Left lung (tissue), 10 donors: ENCODE measurements around the gene OTOA. TPM values are rescaled to one million over a fixed set of nuclear protein-coding genes. Genes with fewer than 3 reads are reported as not detected.
"Not testable (repeated sequence)": the region's sequence is repeated elsewhere in the genome, so short reads cannot be mapped to it uniquely, and the experiment has no call there.

Experiments
- ATAC-seq: fragments of 200-7000 bp; cut with Tn5 transposase; one replicate; pipeline ENCODE4 v1.9.1; 2020; ENCODE audit warnings: moderate library complexity
- DNase-seq, 4 donors: peaks; one replicate each; pipeline ENCODE4 v3.0.0-alpha.2; 2013 to 2020
- H3K27ac ChIP-seq, 2 donors: fragments of 200-600 bp; sonication (generic) in 1 of 2; one replicate each; pipeline versions ENCODE4 v1.5.0 to v1.8.0; 2020 to 2021
- H3K27me3 ChIP-seq, 2 donors: fragments of 200-600 bp; sonication (generic) in 1 of 2; one replicate each; pipeline versions ENCODE4 v1.5.0 to v1.8.0; 2020 to 2021
- H3K36me3 ChIP-seq, 2 donors: fragments of 200-600 bp; sonication (generic) in 1 of 2; one replicate each; pipeline versions ENCODE4 v1.5.0 to v1.8.0; 2020 to 2021
- H3K4me1 ChIP-seq, 2 donors: fragments of 200-600 bp; one replicate each; pipeline ENCODE4 v1.8.0; 2021
- H3K4me3 ChIP-seq, 2 donors: fragments of 200-600 bp; sonication (generic) in 1 of 2; one replicate each; pipeline versions ENCODE4 v1.5.0 to v1.8.0; 2020 to 2021; ENCODE audit warnings: mild to moderate bottlenecking in 1 of 2
- H3K9me3 ChIP-seq, 2 donors: fragments of 200-600 bp; sonication (generic) in 1 of 2; one replicate each; pipeline versions ENCODE4 v1.5.0 to v1.8.0; 2020 to 2021
- CTCF ChIP-seq, 2 donors: fragments of 200-600 bp; sonication (generic) in 1 of 2; IDR thresholded peaks; one replicate each; pipeline versions ENCODE4 v1.5.0 to v1.8.0; 2021; ENCODE audit warnings: antibody characterized with exemption in 2 of 2
- intact Hi-C, 2 donors: fragments of 100-400 bp; cut with DNase I; formaldehyde crosslinking; loops; one replicate each; pipeline versions ENCODE4 v1.11.2 to v1.14.2; 2022
- polyA plus RNA-seq, 6 donors: library from polyadenylated mRNA; unstranded; fragments of 120-200 nt; gene quantifications; one replicate each; pipeline ENCODE4 v1.2.1, GENCODE V29; 2013; ENCODE audit not compliant: insufficient read length in 6 of 6
- total RNA-seq, 2 donors: library from RNA; stranded (reverse); fragmentation: NEBNext Ultra II Directional; extraction: Animal tissue kit (Norgen Biotek cat#: 25700); gene quantifications; one replicate each; pipeline ENCODE4 v1.2.1, GENCODE V29; 2021
- donor health status: DM: no; HTN: yes; CAD: no.
- donor health status: DM: no; HTN: no; CAD: no.

Gene OTOA
- total and polyA plus RNA-seq, 8 donors, result 0.06 to 1.1 (median 0.10) TPM; not detected in 1

- Histone ChIP-seq H3K27me3 (peaks cover 0 to 8% of the 10 kb centered on the region in 2 donors), H3K4me3 (no peak overlapping the region), H3K9me3 (no peaks in the 10 kb centered on the region), H3K4me1 (no peaks in the 10 kb centered on the region), H3K27ac (no peak overlapping the region), H3K36me3 (no peaks in the 10 kb centered on the region)
- intact Hi-C loops, result no loop called here
- DNase-seq, result no peak
- no peak for ATAC-seq
- no peak for TF ChIP-seq CTCF (IDR thresholded peaks at IDR 0.05)
Measured at GRCh38 chr16:21673469-21673868, 9.7 kb downstream of the OTOA start.

- H3K27me3 ChIP-seq, intact Hi-C loops, H3K36me3 ChIP-seq, H3K9me3 ChIP-seq, H3K4me3 ChIP-seq, H3K27ac ChIP-seq, H3K4me1 ChIP-seq, DNase-seq, ATAC-seq: not testable (repeated sequence)
Measured at GRCh38 chr16:21674456-21674855, 10.7 kb downstream of the OTOA start.

GRCh38 chr16:21680714-21681113, 16.9 kb downstream of the OTOA start:
- ATAC-seq, H3K4me3 ChIP-seq, H3K36me3 ChIP-seq, DNase-seq, intact Hi-C loops, H3K27ac ChIP-seq, H3K4me1 ChIP-seq, H3K9me3 ChIP-seq, H3K27me3 ChIP-seq: not testable (repeated sequence)

- no peaks in the 10 kb centered on the region for H3K9me3 ChIP-seq
- H3K4me3 ChIP-seq, result no peak overlapping the region
- TF ChIP-seq CTCF (IDR thresholded peaks at IDR 0.05), result no peak
- H3K4me1 ChIP-seq, result no peaks in the 10 kb centered on the region
- no peak for ATAC-seq
- intact Hi-C loops, result no loop called here
- H3K27ac ChIP-seq, result no peak overlapping the region
- DNase-seq, result no peak
- no peaks in the 10 kb centered on the region for H3K27me3 ChIP-seq
- H3K36me3 ChIP-seq, result no peaks in the 10 kb centered on the region
Measured at GRCh38 chr16:21683184-21683583, 19.4 kb downstream of the OTOA start.

GRCh38 chr16:21684199-21684598, 20.4 kb downstream of the OTOA start:
- H3K27me3 ChIP-seq, result no peaks in the 10 kb centered on the region
- H3K27ac ChIP-seq, result no peak overlapping the region
- H3K36me3 ChIP-seq, result no peaks in the 10 kb centered on the region
- ATAC-seq (no peak), DNase-seq (no peak)
- intact Hi-C loops, result no loop called here
- no peaks in the 10 kb centered on the region for H3K9me3 ChIP-seq
- no peak overlapping the region for H3K4me3 ChIP-seq
- TF ChIP-seq CTCF (IDR thresholded peaks at IDR 0.05), result peak in 1 of 2 donors; percentile 29
- H3K4me1 ChIP-seq, result no peaks in the 10 kb centered on the region

- ATAC-seq (no peak), DNase-seq (peak in 1 of 4 donors; percentile 10)
- no peak overlapping the region for H3K4me3 ChIP-seq
- no peak for TF ChIP-seq CTCF (IDR thresholded peaks at IDR 0.05)
- no peaks in the 10 kb centered on the region for H3K4me1 ChIP-seq
- H3K27me3 ChIP-seq, result no peaks in the 10 kb centered on the region
- intact Hi-C loops, result no loop called here
- no peak overlapping the region for H3K27ac ChIP-seq
- H3K36me3 ChIP-seq, result no peaks in the 10 kb centered on the region
- no peaks in the 10 kb centered on the region for H3K9me3 ChIP-seq
Measured at GRCh38 chr16:21685034-21685455, 21.3 kb downstream of the OTOA start.
